ENCODE data around the gene BHLHE41.

DNA sequence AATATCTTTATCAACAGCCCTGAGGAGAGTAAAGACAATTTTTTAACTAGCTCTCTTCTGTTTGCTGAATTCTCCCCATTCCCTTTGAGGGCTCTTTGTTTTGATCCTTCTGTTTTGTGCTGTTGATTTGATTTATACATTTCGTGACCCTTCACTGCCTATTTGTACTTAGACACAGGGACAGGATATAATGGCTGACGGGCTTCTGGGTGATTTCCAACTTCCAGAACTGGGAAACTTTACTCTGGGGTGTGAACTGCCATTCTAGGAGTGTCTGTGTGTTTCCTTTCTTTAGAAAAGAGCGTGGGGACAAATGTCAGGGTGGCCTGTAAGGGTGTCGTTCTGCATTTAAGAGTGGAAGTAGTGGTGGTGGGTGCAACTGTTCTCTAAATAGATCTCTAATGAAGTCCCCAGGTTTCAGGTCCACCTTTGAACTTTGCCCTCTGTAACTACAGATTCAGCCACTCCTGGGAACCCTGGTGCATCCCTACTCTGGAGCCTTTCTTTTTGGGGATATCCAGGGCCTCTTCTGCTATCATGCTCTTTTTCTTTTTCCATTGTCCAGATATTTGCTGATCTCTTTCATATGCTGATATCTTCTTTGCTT, 48.2 kb upstream of the BHLHE41 start:
- TF ChIP-seq, protein P1, sequence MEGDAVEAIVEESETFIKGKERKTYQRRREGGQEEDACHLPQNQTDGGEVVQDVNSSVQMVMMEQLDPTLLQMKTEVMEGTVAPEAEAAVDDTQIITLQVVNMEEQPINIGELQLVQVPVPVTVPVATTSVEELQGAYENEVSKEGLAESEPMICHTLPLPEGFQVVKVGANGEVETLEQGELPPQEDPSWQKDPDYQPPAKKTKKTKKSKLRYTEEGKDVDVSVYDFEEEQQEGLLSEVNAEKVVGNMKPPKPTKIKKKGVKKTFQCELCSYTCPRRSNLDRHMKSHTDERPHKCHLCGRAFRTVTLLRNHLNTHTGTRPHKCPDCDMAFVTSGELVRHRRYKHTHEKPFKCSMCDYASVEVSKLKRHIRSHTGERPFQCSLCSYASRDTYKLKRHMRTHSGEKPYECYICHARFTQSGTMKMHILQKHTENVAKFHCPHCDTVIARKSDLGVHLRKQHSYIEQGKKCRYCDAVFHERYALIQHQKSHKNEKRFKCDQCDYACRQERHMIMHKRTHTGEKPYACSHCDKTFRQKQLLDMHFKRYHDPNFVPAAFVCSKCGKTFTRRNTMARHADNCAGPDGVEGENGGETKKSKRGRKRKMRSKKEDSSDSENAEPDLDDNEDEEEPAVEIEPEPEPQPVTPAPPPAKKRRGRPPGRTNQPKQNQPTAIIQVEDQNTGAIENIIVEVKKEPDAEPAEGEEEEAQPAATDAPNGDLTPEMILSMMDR (IDR thresholded peaks at IDR 0.05): no peak
- no peak for TF ChIP-seq ZFX (IDR thresholded peaks at IDR 0.05; ENCODE audit: borderline replicate concordance)
